Mesenchymal stem cell (in vitro differentiated cells and primary cell): ENCODE results near the gene CHCHD6.

Experiments
- DNase-seq: peaks from one replicate; pipeline ENCODE4 v3.0.0-alpha.2; 2013
- H2AFZ ChIP-seq: one replicate; pipeline ENCODE4 v1.6.1; 2013; ENCODE audit warnings: low read depth, mild to moderate bottlenecking, control low read depth, inconsistent platforms, low read length, moderate library complexity
- H2AK5ac ChIP-seq: 2 replicates; pipeline ENCODE4 v1.6.1; 2013; ENCODE audit warnings: low read length, moderate library complexity, mild to moderate bottlenecking, inconsistent platforms; ENCODE audit not compliant: severe bottlenecking
- H2BK120ac ChIP-seq: one replicate; pipeline ENCODE4 v1.6.1; 2013; ENCODE audit warnings: low read depth, mild to moderate bottlenecking, inconsistent platforms, low read length, moderate library complexity
- H2BK12ac ChIP-seq, 2 experiments: one replicate each; pipeline ENCODE4 v1.6.1; 2013; ENCODE audit warnings: inconsistent platforms in 2 of 2, low read length in 2 of 2, mild to moderate bottlenecking in 2 of 2, moderate library complexity in 2 of 2, control low read depth in 1 of 2
- H2BK15ac ChIP-seq: one replicate; pipeline ENCODE4 v1.6.1; 2013; ENCODE audit warnings: mild to moderate bottlenecking, low read depth, inconsistent platforms; ENCODE audit not compliant: poor library complexity, severe bottlenecking
- H2BK5ac ChIP-seq: 2 replicates; pipeline ENCODE4 v1.6.1; 2013; ENCODE audit warnings: low read depth, mild to moderate bottlenecking, low read length, control low read depth, inconsistent platforms; ENCODE audit not compliant: poor library complexity, severe bottlenecking
- H3K14ac ChIP-seq, 2 experiments: one replicate each; pipeline ENCODE4 v1.6.1; 2013; ENCODE audit warnings: inconsistent platforms in 2 of 2, low read length in 2 of 2, control low read depth in 1 of 2, mild to moderate bottlenecking in 1 of 2, moderate library complexity in 1 of 2
- H3K18ac ChIP-seq, 2 experiments: one replicate each; pipeline ENCODE4 v1.6.1; 2013; ENCODE audit warnings: inconsistent platforms in 2 of 2, low read length in 2 of 2, control low read depth in 1 of 2, low read depth in 1 of 2, mild to moderate bottlenecking in 1 of 2
- H3K23ac ChIP-seq, 2 experiments: one replicate each; pipeline ENCODE4 v1.6.1; 2013; ENCODE audit warnings: inconsistent platforms in 2 of 2, low read length in 2 of 2, mild to moderate bottlenecking in 2 of 2, moderate library complexity in 2 of 2, control low read depth in 1 of 2
- H3K27ac ChIP-seq: 2 replicates; pipeline ENCODE4 v1.5.1; 2013; ENCODE audit warnings: mild to moderate bottlenecking, moderate library complexity, low read length, control low read depth, inconsistent platforms; ENCODE audit not compliant: poor library complexity, severe bottlenecking
- H3K27me3 ChIP-seq, 2 experiments: 2 replicates each; pipeline versions ENCODE4 v1.6.1 to v1.7.0; 2013; ENCODE audit warnings: low read length in 2 of 2, mild to moderate bottlenecking in 2 of 2, moderate library complexity in 2 of 2, control low read depth in 1 of 2, inconsistent platforms in 1 of 2; ENCODE audit not compliant: control insufficient read depth in 1 of 2, insufficient read depth in 1 of 2
- H3K36me3 ChIP-seq, 2 experiments: 2 replicates each; pipeline versions ENCODE4 v1.6.1 to v1.7.0; 2013; ENCODE audit warnings: low read length in 2 of 2, control low read depth in 1 of 2, inconsistent platforms in 1 of 2, low read depth in 1 of 2, mild to moderate bottlenecking in 1 of 2; ENCODE audit not compliant: insufficient read depth in 2 of 2, control insufficient read depth in 1 of 2
- H3K4ac ChIP-seq, 2 experiments: one replicate each; pipeline ENCODE4 v1.6.1; 2013; ENCODE audit warnings: inconsistent platforms in 2 of 2, low read length in 2 of 2, mild to moderate bottlenecking in 2 of 2, moderate library complexity in 2 of 2, control low read depth in 1 of 2, low read depth in 1 of 2
- H3K4me1 ChIP-seq: 2 replicates; pipeline ENCODE4 v1.6.1; 2013; ENCODE audit warnings: low read depth, low read length, control low read depth; ENCODE audit not compliant: control insufficient read depth, insufficient read depth
- H3K4me2 ChIP-seq: 2 replicates; pipeline ENCODE4 v1.6.1; 2013; ENCODE audit warnings: low read length, mild to moderate bottlenecking, inconsistent platforms; ENCODE audit not compliant: poor library complexity, severe bottlenecking
- H3K4me3 ChIP-seq, 2 experiments: 2 replicates each; pipeline versions ENCODE4 v1.5.1 to v1.7.0; 2013; ENCODE audit warnings: low read length in 2 of 2, mild to moderate bottlenecking in 2 of 2, control low read depth in 1 of 2, low read depth in 1 of 2; ENCODE audit not compliant: insufficient read depth in 1 of 2
- H3K79me1 ChIP-seq: replicated peaks from 2 replicates; pipeline ENCODE4 v1.6.1; 2013; ENCODE audit warnings: mild to moderate bottlenecking, control low read depth, low read length, inconsistent platforms; ENCODE audit not compliant: poor library complexity, severe bottlenecking
- H3K9ac ChIP-seq: 2 replicates; pipeline ENCODE4 v1.7.0; 2013; ENCODE audit warnings: mild to moderate bottlenecking, low read length, moderate library complexity
- H3K9me3 ChIP-seq: 2 replicates; pipeline ENCODE4 v1.7.0; 2013; ENCODE audit warnings: mild to moderate bottlenecking, low read length; ENCODE audit not compliant: control insufficient read depth
- H4K8ac ChIP-seq: one replicate; pipeline ENCODE4 v1.6.1; 2013; ENCODE audit warnings: inconsistent platforms, mild to moderate bottlenecking, low read length, moderate library complexity
- H4K91ac ChIP-seq: one replicate; pipeline ENCODE4 v1.6.1; 2013; ENCODE audit warnings: mild to moderate bottlenecking, low read length, inconsistent platforms
- WGBS: methylation state at CpG from one replicate; pipeline ENCODE4 v1.1.7; 2013; ENCODE audit warnings: mixed read lengths; 5-methylcytosine and 5-hydroxymethylcytosine counted together

The CHCHD6 gene

DNA sequence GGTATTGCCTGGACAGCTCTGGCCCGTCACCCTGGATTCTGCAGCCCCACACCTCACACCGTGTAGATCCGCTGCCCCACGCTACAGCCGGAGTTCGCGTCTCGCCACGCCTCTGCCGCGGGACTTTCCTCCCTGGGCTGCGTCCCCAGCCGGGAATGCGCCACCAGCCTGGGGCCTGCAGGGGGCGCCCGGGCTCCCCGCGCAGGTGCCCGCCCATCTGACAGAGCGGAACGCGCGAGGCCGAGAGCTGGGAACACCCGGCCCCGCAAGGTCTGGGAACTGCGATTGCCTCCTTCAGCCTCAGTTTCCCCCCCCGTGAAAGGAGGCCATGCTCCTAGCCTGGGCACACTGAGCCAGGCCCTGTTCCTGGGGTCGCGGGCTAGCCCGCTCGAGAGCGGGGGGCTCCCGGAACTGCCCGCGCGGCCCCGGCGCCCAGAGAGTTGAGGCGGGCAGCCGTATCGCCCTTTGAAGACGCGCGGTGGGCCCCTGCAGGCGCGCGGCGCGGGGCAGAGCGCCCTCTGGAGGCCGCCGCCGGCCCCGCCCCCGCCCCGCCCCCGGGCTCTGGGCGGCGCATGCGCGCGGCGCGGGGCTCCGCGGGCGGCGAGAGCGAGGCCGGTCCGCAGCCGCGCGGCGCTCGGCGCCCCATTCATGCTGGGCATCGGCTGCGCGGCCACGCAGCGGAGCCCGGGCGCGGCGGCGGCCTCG lies 278.6 kb downstream of the CHCHD6 start, which contains the start of gene PLXNA1:
Gene PLXNA1, plus strand, starts transcription at position 645 of the 705 bp plus-strand sequence. CDS start 5,479 bp downstream, outside the sequence.
- peak within 1 kb of the TSS; percentile 86 for H3K4me2 ChIP-seq
- WGBS: 0% methylated on average over 51 of the region's 89 CpGs

DNA sequence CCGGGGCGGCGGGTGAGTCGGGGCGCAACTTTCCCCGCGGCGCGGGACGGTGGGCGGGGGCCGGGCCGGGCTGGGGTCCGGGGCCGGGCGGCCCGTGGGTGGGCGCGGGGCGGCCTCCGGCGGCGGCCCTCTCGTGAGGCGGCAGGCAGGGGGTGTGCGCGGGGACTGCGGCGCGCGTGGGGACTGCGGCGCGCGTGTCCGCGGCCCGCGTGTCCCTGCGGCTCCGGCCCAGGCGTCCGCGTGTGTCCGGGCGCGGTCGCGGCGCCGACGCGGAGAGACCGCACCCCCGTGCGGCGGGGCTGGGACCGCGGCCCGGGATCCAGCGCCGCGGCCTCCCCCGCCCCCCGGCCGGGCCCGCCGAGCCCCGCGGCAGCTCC lies 279.2 kb downstream of the CHCHD6 start:
- no peak for DNase-seq
- 2% methylated on average over 9 of the region's 70 CpGs for WGBS
- H3K27me3 ChIP-seq: no peaks in the 10 kb centered on the region
- no peak overlapping the region for H2BK12ac ChIP-seq
- H3K27ac ChIP-seq: no peak overlapping the region
- H3K4me1 ChIP-seq: peaks cover 44% of the 10 kb centered on the region
- peak overlapping the region in 1 of 2 experiments; percentile 84 for H3K23ac ChIP-seq
- no peak overlapping the region for H4K8ac ChIP-seq
- H3K4me2 ChIP-seq: peak overlapping the region; percentile 86
- peak overlapping the region in 1 of 2 experiments; percentile 83 for H3K14ac ChIP-seq
- H2BK5ac ChIP-seq: no peak overlapping the region
- H2AK5ac ChIP-seq: no peak overlapping the region
- no peak overlapping the region for H2BK15ac ChIP-seq
- H4K91ac ChIP-seq: no peak overlapping the region
- H3K18ac ChIP-seq: peak overlapping the region; percentile 58 to 92
- peak overlapping the region; percentile 35 to 38 for H3K4ac ChIP-seq
- peak overlapping the region; percentile 83 for H3K9ac ChIP-seq
- peaks cover 10% of the 10 kb centered on the region for H3K79me1 ChIP-seq
- H2AFZ ChIP-seq: peak overlapping the region; percentile 53
- peaks cover 0 to 15% of the 10 kb centered on the region in 2 experiments for H3K36me3 ChIP-seq
- no peaks in the 10 kb centered on the region for H3K9me3 ChIP-seq
- peak overlapping the region; percentile 89 for H2BK120ac ChIP-seq
- peak overlapping the region; percentile 86 to 87 for H3K4me3 ChIP-seq

More for the DNA sequence above, 278.6 kb downstream of the CHCHD6 start, which contains the start of gene PLXNA1:
- Histone ChIP-seq H3K4me1 (peaks cover 42% of the 10 kb centered on the region), H2BK15ac (no peak within 1 kb of the TSS), H3K9me3 (no peaks in the 10 kb centered on the region), H2AFZ (peak within 1 kb of the TSS; percentile 74), H2BK120ac (peak within 1 kb of the TSS; percentile 89), H3K27me3 (no peaks in the 10 kb centered on the region), H3K9ac (peak within 1 kb of the TSS; percentile 86), H3K18ac (peak within 1 kb of the TSS; percentile 81 to 92), H2BK12ac (peak within 1 kb of the TSS; percentile 8 to 90), H4K91ac (peak within 1 kb of the TSS; percentile 96), H3K14ac (peak within 1 kb of the TSS in 1 of 2 experiments; percentile 84), H3K27ac (no peak within 1 kb of the TSS), H2AK5ac (no peak within 1 kb of the TSS), H3K4me3 (peak within 1 kb of the TSS; percentile 86 to 87), H3K23ac (peak within 1 kb of the TSS in 1 of 2 experiments; percentile 84), H2BK5ac (peak within 1 kb of the TSS; percentile 24), H3K79me1 (peaks cover 10% of the 10 kb centered on the region), H3K4ac (peak within 1 kb of the TSS; percentile 82 to 94), H3K36me3 (peaks cover 0 to 8% of the 10 kb centered on the region in 2 experiments), H4K8ac (peak within 1 kb of the TSS; percentile 93)
- DNase-seq: peak; percentile 87

DNA sequence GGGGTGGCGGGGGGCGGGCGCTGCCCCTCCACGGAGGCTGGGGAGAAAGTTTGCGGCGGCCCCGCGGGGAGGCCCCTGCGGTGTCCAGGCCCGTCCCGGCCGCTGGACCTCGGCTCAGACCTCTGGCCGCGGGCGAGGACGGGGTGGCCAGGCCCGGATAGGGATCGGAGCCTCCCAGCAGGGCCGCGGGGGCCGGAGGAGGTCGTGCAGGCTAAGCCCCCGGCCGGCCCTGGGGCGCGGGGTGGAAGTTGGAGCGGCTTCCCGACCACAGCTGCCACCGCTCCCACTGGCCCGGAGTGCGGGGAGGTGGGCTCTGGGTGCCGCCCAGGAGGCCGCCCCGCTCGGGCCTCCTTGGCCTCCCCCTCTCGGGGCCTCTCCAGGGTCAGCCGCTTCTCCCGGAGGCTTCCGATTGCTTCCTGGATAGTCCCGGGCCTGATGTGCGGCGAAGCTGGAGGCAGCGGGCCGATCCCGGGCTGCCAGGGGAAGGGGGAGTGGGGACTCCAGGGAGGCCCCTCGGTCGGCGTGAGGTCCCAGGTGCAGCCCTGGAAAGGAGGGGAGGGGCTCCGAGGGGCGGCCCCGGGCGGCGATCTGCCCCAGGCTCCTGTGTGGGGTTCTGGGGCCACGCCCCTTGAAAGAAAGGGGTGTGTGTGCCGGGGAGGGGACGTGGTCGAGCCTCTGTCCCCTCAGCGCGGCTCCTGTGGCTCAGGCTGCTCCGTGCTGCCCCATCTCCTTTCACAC lies 279.8 kb downstream of the CHCHD6 start:
- peak; percentile 50 for DNase-seq
- peak overlapping the region; percentile 86 for H3K4me2 ChIP-seq
- H2AK5ac ChIP-seq: no peak overlapping the region
- H2BK5ac ChIP-seq: peak overlapping the region; percentile 24
- no peaks in the 10 kb centered on the region for H3K9me3 ChIP-seq
- H3K27me3 ChIP-seq: no peaks in the 10 kb centered on the region
- peaks cover 4 to 20% of the 10 kb centered on the region in 2 experiments for H3K36me3 ChIP-seq
- under 1% methylated on average over 50 of the region's 61 CpGs for WGBS
- peak overlapping the region; percentile 58 to 73 for H3K18ac ChIP-seq
- peak overlapping the region; percentile 89 for H2BK120ac ChIP-seq
- H4K8ac ChIP-seq: no peak overlapping the region
- H3K4ac ChIP-seq: peak overlapping the region; percentile 35 to 94
- H3K4me1 ChIP-seq: peaks cover 44% of the 10 kb centered on the region
- H3K27ac ChIP-seq: no peak overlapping the region
- H3K79me1 ChIP-seq: peaks cover 10% of the 10 kb centered on the region
- peak overlapping the region in 1 of 2 experiments; percentile 15 for H3K23ac ChIP-seq
- peak overlapping the region in 1 of 2 experiments; percentile 63 for H3K14ac ChIP-seq
- peak overlapping the region; percentile 83 for H3K9ac ChIP-seq
- H2BK12ac ChIP-seq: no peak overlapping the region
- no peak overlapping the region for H2BK15ac ChIP-seq
- peak overlapping the region; percentile 83 for H4K91ac ChIP-seq
- H3K4me3 ChIP-seq: peak overlapping the region; percentile 86 to 87
- H2AFZ ChIP-seq: peak overlapping the region; percentile 53
